Subcutaneous adipose tissue (tissue), 4 donors: ENCODE measurements around the gene TTC23. TPM values are rescaled to one million over a fixed set of nuclear protein-coding genes. Genes with fewer than 3 reads are reported as not detected.

Source experiments
- CTCF ChIP-seq: fragments of 450-650 bp; IDR thresholded peaks from one replicate; pipeline ENCODE4 v1.5.1; 2016; ENCODE audit warnings: low read depth, mild to moderate bottlenecking, control low read depth, antibody characterized with exemption, moderate library complexity
- total RNA-seq, 4 donors: library from RNA; depleted of rRNA; stranded (reverse); fragments of >200 nt; gene quantifications; one replicate each; pipeline ENCODE4 v1.1.0, GENCODE V29; 2016

TTC23 gene
- total RNA-seq, 4 donors from 2014 or later: 19.6 to 24.0 (median 23.2) TPM

GRCh38 chr15:99142562-99142961 is 106.8 kb downstream of the TTC23 start:
- TF ChIP-seq CTCF: no peak

GRCh38 chr15:99141943-99142342 is 107.4 kb downstream of the TTC23 start:
- TF ChIP-seq CTCF: no peak

- no peak for TF ChIP-seq CTCF
Measured at GRCh38 chr15:99140590-99140989, 108.8 kb downstream of the TTC23 start.

- TF ChIP-seq CTCF: no peak
Measured at GRCh38 chr15:99139276-99139675, 110.1 kb downstream of the TTC23 start.

DNA sequence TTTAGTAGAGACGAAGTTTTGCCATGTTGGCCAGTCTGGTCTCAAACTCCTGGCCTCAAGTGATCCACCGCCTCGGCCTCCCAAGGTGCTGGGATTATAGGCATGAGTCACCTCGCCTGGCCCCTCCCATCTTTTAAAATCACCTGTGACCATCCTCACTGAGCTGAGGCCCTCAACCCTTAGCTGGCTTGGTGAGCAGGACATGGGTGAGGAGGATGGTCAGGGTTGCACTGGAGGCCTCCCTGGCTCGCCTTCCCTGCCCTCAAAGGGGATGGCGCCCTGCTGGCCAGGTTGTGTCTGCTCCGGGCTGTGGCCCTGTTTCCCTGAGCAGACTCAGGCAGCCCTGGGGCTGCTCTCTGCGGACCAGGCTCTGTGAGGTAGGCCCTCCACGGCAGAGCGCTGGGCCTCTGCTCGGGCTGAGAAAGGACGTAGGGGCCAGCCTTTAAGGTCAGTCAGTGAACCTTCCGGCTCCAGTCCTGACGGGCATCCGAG is 110.8 kb downstream of the TTC23 start:
- no peak for TF ChIP-seq CTCF

- TF ChIP-seq CTCF: no peak
Measured at GRCh38 chr15:99137877-99138276, 111.5 kb downstream of the TTC23 start.

- TF ChIP-seq CTCF: no peak
Measured at GRCh38 chr15:99137111-99137546, 112.3 kb downstream of the TTC23 start.
